K562 (cell line): ENCODE data around the gene PARP14. TPM values are rescaled to one million over a fixed set of nuclear protein-coding genes. Genes with fewer than 3 reads are reported as not detected.

ENCODE experiments used
- ADNP ChIP-seq: fragments of 200-800 bp; sonication (Bioruptor generic); IDR thresholded peaks from 2 replicates; pipeline ENCODE4 v1.6.1; 2016; ENCODE audit warnings: missing genetic modification characterization, missing compliant biosample characterization
- BDP1 ChIP-seq: IDR thresholded peaks from 3 replicates; pipeline ENCODE4 v1.6.1; 2011; ENCODE audit not compliant: insufficient read length, insufficient read depth
- CBFA2T2 ChIP-seq: fragments of 450-650 bp; conservative IDR thresholded peaks from 2 replicates; pipeline ENCODE4 v1.6.1; 2017; ENCODE audit warnings: mild to moderate bottlenecking
- CBFA2T3 ChIP-seq: fragments of 450-650 bp; IDR thresholded peaks from 2 replicates; pipeline ENCODE4 v1.6.1; 2017
- CEBPG ChIP-seq, 3 experiments: fragments of 200-800 bp in 1 of 3; sonication (Bioruptor generic) in 1 of 3; sonication (generic) in 1 of 3; formaldehyde crosslinking in 1 of 3; IDR thresholded peaks in 2 of 3; conservative IDR thresholded peaks in 1 of 3; 2 replicates each; pipeline versions ENCODE4 v1.6.1 to v1.8.0; 2016 to 2022; ENCODE audit warnings: missing compliant biosample characterization in 2 of 3, missing genetic modification characterization in 2 of 3, mild to moderate bottlenecking in 1 of 3, missing genetic modification reagents in 1 of 3
- EP300 ChIP-seq: IDR thresholded peaks from 2 replicates; pipeline ENCODE4 v1.6.1; 2012; ENCODE audit warnings: low read length, improper control_type of control experiment
- FOXP1 ChIP-seq: sonication (generic); formaldehyde crosslinking; IDR thresholded peaks from 2 replicates; pipeline ENCODE4 v1.8.0; 2022; ENCODE audit warnings: mild to moderate bottlenecking, missing genetic modification reagents
- GATA2 ChIP-seq: sonication (generic); formaldehyde crosslinking; IDR thresholded peaks from 2 replicates; pipeline ENCODE4 v1.4.0; 2020; ENCODE audit warnings: mild to moderate bottlenecking, missing genetic modification reagents
- GTF2F1 ChIP-seq: IDR thresholded peaks from 2 replicates; pipeline ENCODE4 v1.6.1; 2011; ENCODE audit warnings: low read depth, low read length, improper control_type of control experiment
- MEIS2 ChIP-seq: fragments of 450-650 bp; IDR thresholded peaks from 2 replicates; pipeline ENCODE4 v1.6.1; 2014; ENCODE audit warnings: mild to moderate bottlenecking; ENCODE audit not compliant: partially characterized antibody
- MTA2 ChIP-seq: fragments of 450-650 bp; IDR thresholded peaks from 2 replicates; pipeline ENCODE4 v1.6.1; 2016; ENCODE audit warnings: low read depth
- TAF15 ChIP-seq: fragments of 200-400 bp; formaldehyde crosslinking; IDR thresholded peaks from 2 replicates; pipeline ENCODE4 v1.6.1; 2017; ENCODE audit warnings: mild to moderate bottlenecking, low read depth, low read length, moderate library complexity
- TCFL5 ChIP-seq: fragments of 250-450 bp; sonication (Bioruptor Pico); conservative IDR thresholded peaks from 2 replicates; pipeline ENCODE4 v1.6.1; 2021; ENCODE audit warnings: mild to moderate bottlenecking, moderate library complexity, matching md5 sums
- XRCC4 ChIP-seq: IDR thresholded peaks from one replicate; pipeline ENCODE4 v1.6.1; 2011; ENCODE audit not compliant: insufficient read depth, insufficient read length; ENCODE audit errors: extremely low read depth
- ZKSCAN8 ChIP-seq: fragments of 200-800 bp; sonication (Bioruptor generic); IDR thresholded peaks from 2 replicates; pipeline ENCODE4 v1.6.1; 2016; ENCODE audit warnings: missing genetic modification characterization, missing compliant biosample characterization
- ZNF217 ChIP-seq: sonication (generic); formaldehyde crosslinking; IDR thresholded peaks from 2 replicates; pipeline ENCODE4 v1.8.0; 2022; ENCODE audit warnings: mild to moderate bottlenecking, missing genetic modification reagents
- ZNF232 ChIP-seq: sonication (generic); formaldehyde crosslinking; IDR thresholded peaks from 2 replicates; pipeline ENCODE4 v1.8.0; 2022; ENCODE audit warnings: mild to moderate bottlenecking, missing genetic modification reagents
- ZNF253 ChIP-seq: fragments of 250-450 bp; sonication (Bioruptor Pico); conservative IDR thresholded peaks from 2 replicates; pipeline ENCODE4 v1.6.1; 2021; ENCODE audit warnings: mild to moderate bottlenecking
- ZNF384 ChIP-seq: IDR thresholded peaks from 2 replicates; pipeline ENCODE4 v1.6.1; 2012; ENCODE audit warnings: low read depth, low read length, improper control_type of control experiment
- ZNF408 ChIP-seq: fragments of 250-450 bp; sonication (Bioruptor Pico); IDR thresholded peaks from 2 replicates; pipeline ENCODE4 v1.4.0; 2020; ENCODE audit warnings: low read depth, mild to moderate bottlenecking, moderate library complexity
- polyA plus RNA-seq, 8 experiments: library from polyadenylated mRNA; depleted of rRNA in 4 of 8; stranded (reverse) in 5 of 8; unstranded in 3 of 8; fragments of >200 nt; fragmentation: Nextera tagmentation in 2 of 8; fragmentation: Illumina TruSeq in 1 of 8; extraction: Ambion mirVana in 2 of 8; extraction: Trizol in 1 of 8; gene quantifications; 2 replicates each; pipeline versions ENCODE4 v1.2.1 to v1.2.3, GENCODE V29; 2011 to 2014; ENCODE audit warnings: inconsistent platforms in 1 of 8, missing spikeins in 1 of 8
- total RNA-seq, 7 experiments: library from RNA; depleted of rRNA in 6 of 7; stranded (reverse); fragments of >200 nt in 6 of 7; fragmentation: Illumina TruSeq in 2 of 7; extraction: Trizol in 2 of 7; gene quantifications; 2 replicates each; pipeline versions ENCODE4 v1.2.1 to v1.2.3, GENCODE V29; 2011 to 2021; ENCODE audit warnings: low replicate concordance in 1 of 7
- TF ChIP-seq, protein P1 (sequence below): sonication (generic); formaldehyde crosslinking; IDR thresholded peaks from 2 replicates; pipeline ENCODE4 v1.8.1; 2023; ENCODE audit warnings: missing genetic modification reagents, mild to moderate bottlenecking, borderline replicate concordance
- TF ChIP-seq, protein P2 (sequence below): fragments of 450-650 bp; IDR thresholded peaks from 2 replicates; pipeline ENCODE4 v1.6.1; 2017; ENCODE audit warnings: antibody characterized with exemption
- TF ChIP-seq, protein P3 (sequence below): fragments of 450-650 bp; formaldehyde crosslinking; conservative IDR thresholded peaks from 2 replicates; pipeline ENCODE4 v1.4.0; 2022; ENCODE audit warnings: mild to moderate bottlenecking, missing genetic modification characterization

PARP14 gene
- total and polyA plus RNA-seq, 9 of the 15 experiments (the other 6 are each of a cell fraction or from before 2014, with no cell fraction given) = 3.1 to 14.4 (median 9.0) TPM

DNA sequence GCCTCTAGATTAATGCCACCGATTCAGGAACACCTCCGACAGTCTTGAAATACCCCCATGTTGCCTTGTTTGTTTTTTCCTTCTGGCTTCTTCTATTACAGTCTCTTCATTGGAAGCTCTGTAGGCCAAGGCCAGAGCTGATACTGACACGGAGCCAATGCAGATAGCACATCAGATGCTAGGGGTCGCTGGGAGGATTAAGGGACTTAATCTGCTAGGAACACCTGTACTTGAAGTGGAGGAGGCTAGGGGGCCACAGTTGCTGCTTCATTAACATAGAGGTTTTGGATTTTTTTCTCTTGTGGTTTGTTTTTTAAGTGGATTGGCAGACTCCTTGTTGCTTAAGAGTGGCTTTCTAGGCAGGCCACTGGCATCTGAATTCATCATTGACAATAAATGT, 49.6 kb downstream of the PARP14 start (continued):
- TF ChIP-seq GTF2F1 (no peak), CBFA2T2 (peak; percentile 72), GATA2 (CRISPR knock-in tag) (0 out of 2 replicates have a peak, but pooled peaks have one; percentile 14), ADNP (tag) (no peak), MTA2 (peak; percentile 65; the same call in 1 of the 2 replicates), XRCC4 (no peak), TCFL5 (CRISPR knock-in tag) (no peak), MEIS2 (no peak), CBFA2T3 (peak; percentile 86), BDP1 (no peak), ZKSCAN8 (no peak), EP300 (peak; percentile 30; the same call in 1 of the 2 replicates), ZNF384 (peak; percentile 45; the same call in 1 of the 2 replicates), ZNF217 (CRISPR knock-in tag) (no peak), CEBPG (CRISPR knock-in tag; IDR thresholded peaks at IDR 0.05) (no peak), CEBPG (tag; conservative IDR thresholded peaks at IDR 0.05 in 1 of 2, IDR thresholded peaks at IDR 0.05 in 1 of 2) (no peak), FOXP1 (CRISPR knock-in tag) (no peak), ZNF232 (no peak), ZNF253 (no peak), ZNF408 (no peak), TAF15 (no peak)
- TF ChIP-seq, protein P1, sequence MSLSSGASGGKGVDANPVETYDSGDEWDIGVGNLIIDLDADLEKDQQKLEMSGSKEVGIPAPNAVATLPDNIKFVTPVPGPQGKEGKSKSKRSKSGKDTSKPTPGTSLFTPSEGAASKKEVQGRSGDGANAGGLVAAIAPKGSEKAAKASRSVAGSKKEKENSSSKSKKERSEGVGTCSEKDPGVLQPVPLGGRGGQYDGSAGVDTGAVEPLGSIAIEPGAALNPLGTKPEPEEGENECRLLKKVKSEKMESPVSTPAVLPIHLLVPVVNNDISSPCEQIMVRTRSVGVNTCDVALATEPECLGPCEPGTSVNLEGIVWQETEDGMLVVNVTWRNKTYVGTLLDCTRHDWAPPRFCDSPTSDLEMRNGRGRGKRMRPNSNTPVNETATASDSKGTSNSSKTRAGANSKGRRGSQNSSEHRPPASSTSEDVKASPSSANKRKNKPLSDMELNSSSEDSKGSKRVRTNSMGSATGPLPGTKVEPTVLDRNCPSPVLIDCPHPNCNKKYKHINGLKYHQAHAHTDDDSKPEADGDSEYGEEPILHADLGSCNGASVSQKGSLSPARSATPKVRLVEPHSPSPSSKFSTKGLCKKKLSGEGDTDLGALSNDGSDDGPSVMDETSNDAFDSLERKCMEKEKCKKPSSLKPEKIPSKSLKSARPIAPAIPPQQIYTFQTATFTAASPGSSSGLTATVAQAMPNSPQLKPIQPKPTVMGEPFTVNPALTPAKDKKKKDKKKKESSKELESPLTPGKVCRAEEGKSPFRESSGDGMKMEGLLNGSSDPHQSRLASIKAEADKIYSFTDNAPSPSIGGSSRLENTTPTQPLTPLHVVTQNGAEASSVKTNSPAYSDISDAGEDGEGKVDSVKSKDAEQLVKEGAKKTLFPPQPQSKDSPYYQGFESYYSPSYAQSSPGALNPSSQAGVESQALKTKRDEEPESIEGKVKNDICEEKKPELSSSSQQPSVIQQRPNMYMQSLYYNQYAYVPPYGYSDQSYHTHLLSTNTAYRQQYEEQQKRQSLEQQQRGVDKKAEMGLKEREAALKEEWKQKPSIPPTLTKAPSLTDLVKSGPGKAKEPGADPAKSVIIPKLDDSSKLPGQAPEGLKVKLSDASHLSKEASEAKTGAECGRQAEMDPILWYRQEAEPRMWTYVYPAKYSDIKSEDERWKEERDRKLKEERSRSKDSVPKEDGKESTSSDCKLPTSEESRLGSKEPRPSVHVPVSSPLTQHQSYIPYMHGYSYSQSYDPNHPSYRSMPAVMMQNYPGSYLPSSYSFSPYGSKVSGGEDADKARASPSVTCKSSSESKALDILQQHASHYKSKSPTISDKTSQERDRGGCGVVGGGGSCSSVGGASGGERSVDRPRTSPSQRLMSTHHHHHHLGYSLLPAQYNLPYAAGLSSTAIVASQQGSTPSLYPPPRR (CRISPR knock-in tag) = no peak
- TF ChIP-seq, protein P2, sequence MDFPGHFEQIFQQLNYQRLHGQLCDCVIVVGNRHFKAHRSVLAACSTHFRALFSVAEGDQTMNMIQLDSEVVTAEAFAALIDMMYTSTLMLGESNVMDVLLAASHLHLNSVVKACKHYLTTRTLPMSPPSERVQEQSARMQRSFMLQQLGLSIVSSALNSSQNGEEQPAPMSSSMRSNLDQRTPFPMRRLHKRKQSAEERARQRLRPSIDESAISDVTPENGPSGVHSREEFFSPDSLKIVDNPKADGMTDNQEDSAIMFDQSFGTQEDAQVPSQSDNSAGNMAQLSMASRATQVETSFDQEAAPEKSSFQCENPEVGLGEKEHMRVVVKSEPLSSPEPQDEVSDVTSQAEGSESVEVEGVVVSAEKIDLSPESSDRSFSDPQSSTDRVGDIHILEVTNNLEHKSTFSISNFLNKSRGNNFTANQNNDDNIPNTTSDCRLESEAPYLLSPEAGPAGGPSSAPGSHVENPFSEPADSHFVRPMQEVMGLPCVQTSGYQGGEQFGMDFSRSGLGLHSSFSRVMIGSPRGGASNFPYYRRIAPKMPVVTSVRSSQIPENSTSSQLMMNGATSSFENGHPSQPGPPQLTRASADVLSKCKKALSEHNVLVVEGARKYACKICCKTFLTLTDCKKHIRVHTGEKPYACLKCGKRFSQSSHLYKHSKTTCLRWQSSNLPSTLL = no peak
- TF ChIP-seq, protein P3, sequence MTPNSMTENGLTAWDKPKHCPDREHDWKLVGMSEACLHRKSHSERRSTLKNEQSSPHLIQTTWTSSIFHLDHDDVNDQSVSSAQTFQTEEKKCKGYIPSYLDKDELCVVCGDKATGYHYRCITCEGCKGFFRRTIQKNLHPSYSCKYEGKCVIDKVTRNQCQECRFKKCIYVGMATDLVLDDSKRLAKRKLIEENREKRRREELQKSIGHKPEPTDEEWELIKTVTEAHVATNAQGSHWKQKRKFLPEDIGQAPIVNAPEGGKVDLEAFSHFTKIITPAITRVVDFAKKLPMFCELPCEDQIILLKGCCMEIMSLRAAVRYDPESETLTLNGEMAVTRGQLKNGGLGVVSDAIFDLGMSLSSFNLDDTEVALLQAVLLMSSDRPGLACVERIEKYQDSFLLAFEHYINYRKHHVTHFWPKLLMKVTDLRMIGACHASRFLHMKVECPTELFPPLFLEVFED = no peak
